GM12891 (cell line): ENCODE results near the gene GPR161.

Experiments
- POLR2A ChIP-seq: IDR thresholded peaks from 2 replicates; pipeline ENCODE4 v1.6.1; 2011; ENCODE audit warnings: low read depth, low read length, control low read depth
- TAF1 ChIP-seq: IDR thresholded peaks from 2 replicates; pipeline ENCODE4 v1.6.1; 2011; ENCODE audit warnings: low read depth, low read length, control low read depth

GRCh38 chr1:168093616-168094015, 43.1 kb downstream of the GPR161 start:
- TF ChIP-seq POLR2A (no peak), TAF1 (no peak)
